GM19463 (cell line): ENCODE measurements around the gene KCND3.

Experiments used
- ATAC-seq: cut with Tn5 transposase; IDR thresholded peaks from one replicate; pipeline ENCODE4 v1.9.1; 2021; ENCODE audit warnings: mild to moderate bottlenecking, moderate library complexity; ENCODE audit not compliant: unreplicated experiment

Gene KCND3

GRCh38 chr1:111884772-111885443 lies 104.6 kb downstream of the KCND3 start:
- ATAC-seq: no peak

DNA sequence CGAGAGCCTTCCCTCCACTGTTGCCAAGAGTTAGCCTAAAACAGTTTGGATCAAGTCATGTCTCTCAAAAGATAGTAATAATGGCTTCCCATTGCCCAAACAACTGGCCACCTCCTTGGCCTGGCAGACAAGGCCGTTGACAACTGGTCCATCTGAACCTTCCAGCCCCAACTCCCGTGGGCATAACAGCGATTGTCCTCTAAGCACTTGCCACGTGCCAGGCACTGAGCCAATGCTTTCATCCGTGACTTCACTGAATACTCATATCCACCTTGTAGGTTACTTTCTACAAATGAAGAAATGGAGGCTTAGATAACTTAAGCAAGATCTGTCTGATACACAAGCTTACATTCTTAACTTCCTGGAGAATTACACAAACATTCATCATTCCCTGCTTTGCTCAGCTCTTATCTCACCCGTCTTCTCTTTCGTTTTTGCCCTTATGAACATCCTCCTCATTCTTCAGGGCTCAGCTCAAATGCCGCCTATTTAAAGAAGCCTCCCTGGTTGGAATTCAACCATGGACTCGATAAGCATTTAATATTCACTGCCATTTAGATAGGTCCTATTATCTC lies 106.4 kb downstream of the KCND3 start:
- no peak for ATAC-seq

- no peak for ATAC-seq
Observed at GRCh38 chr1:111882559-111882958, 106.9 kb downstream of the KCND3 start.

GRCh38 chr1:111880881-111881837 lies 108.3 kb downstream of the KCND3 start:
- no peak for ATAC-seq

GRCh38 chr1:111879081-111879480 lies 110.4 kb downstream of the KCND3 start:
- ATAC-seq: peak; percentile 11

DNA sequence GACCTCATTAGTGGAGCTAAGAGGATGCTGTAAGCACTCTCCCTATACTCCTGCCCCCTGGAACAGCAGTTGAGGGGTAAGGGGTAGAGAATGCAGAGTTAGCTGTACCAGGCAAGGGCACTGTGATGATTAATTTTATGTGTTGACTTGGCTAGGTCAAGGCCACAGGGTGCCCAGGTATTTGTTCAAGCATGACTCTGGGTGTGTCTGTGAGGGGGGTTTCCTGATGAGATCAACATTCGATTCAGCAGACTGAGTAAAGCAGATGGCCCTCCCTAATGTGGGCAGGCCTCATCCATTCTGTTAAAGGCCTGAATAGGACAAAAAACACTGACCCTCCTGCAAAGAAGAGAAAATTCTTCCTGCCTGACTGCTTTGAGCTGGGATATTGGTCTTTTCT lies 110.8 kb downstream of the KCND3 start:
- peak; percentile 91 for ATAC-seq

DNA sequence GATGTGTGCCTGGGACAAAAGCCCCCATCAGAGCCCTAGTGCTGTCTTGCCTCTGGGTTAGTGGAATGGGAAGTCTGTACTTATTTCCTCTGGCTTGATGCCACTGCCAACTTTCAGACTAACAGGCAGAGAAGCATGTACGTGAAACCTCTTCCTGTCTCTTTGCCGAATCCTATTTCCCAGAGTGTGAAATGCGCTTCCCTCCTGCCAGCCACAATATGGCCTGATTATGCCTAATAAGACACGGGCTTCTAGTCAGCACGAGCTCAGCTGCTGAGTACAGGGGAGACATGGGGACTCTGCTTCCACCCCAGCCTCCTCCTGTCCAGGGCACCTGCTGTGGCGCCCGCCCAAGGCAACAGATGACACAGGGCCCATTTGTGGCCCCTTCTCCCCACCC lies 111.4 kb downstream of the KCND3 start:
- no peak for ATAC-seq

DNA sequence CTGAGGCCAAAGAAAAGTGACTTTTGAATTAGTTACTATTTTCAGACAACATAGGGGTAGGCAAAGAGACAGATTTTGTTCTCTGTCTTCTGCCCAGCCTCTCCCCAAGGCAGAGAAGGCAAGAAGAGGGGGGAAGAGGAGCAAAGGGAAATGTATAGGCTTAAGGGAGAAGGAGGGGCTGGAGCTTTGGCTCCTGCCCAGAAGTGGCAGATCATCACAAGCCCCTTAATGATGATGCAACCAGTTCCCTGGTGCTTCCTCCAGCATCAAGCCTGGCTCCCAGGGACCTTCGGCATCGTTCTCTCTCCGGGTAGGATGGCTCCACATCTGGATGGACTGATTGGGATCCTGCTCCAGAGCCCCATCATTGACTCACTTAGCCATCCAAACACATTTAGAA lies 112.8 kb downstream of the KCND3 start:
- no peak for ATAC-seq

DNA sequence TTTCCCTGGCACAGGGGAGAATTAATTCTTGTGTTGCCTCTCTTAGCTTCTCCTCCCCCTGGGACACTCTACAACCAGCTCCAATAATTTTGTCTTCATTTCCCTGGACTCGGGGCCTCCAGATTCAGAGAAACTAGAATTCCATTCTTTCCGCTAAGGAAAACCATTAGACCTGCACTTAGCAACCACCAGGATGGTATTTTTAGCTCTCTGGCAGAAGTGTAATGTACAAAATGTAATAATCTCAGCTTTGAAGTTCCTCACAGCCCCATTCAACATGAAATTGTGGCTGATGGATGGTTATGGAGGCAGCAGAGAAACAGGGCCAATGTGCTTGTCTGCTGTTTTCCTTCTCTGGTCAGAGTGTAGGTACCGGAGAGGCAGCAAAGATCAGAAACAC lies 113.8 kb downstream of the KCND3 start:
- no peak for ATAC-seq

- no peak for ATAC-seq
Observed at GRCh38 chr1:111873460-111874030, 115.9 kb downstream of the KCND3 start.

DNA sequence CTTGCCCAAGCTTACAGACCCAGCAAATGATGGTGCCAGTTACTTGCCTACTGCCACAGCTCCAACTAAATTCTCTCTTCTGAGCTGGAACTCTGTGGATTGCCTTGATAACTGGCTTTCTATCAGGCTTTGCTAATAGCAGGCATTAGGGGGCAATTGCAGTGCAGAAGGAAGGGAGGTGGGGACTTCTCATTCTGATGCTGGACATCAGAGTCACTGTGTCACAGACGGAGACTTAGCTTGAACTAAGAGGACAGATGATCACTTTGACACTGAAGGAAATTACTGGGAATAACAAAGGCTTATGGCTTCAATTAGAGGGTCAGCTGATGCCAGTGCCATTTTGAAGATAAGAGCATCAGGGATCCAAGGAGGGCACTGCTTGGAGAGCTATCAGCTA lies 119.3 kb downstream of the KCND3 start:
- no peak for ATAC-seq

DNA sequence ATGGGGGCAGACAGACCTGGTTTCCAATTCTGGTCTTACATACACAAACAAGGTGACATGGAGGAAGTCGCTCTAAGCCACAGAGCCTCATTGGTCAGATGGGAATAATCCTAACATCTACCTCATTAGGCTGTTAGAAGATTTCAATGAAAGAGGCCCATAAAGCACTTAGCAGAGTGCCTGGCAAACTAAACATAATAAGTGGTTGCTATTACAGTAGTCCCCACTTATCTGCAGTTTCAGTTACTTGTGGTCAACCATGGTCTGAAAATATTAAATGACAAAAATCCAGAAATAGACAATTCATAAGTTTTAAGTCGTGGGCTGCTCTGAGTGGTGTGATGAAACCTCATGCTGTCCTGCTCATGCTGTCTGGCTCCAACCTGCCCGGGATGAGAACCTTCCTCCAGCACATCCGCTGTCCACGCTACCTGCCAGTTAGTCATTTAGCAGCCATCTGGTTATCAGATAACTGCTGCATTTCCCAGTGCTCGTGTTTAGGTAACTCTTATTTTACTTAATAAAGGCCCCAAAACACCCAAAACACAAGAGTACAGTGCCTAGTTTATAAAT lies 121.5 kb downstream of the KCND3 start:
- ATAC-seq: no peak

GRCh38 chr1:111864862-111865261 lies 124.6 kb downstream of the KCND3 start:
- no peak for ATAC-seq

- no peak for ATAC-seq
Observed at GRCh38 chr1:111863401-111863800, 126.1 kb downstream of the KCND3 start.

- no peak for ATAC-seq
Observed at GRCh38 chr1:111862599-111862998, 126.9 kb downstream of the KCND3 start.

GRCh38 chr1:111861523-111861922 lies 127.9 kb downstream of the KCND3 start:
- no peak for ATAC-seq

- ATAC-seq: no peak
Observed at GRCh38 chr1:111857194-111857651, 132.2 kb downstream of the KCND3 start.

GRCh38 chr1:111856411-111857185 lies 132.9 kb downstream of the KCND3 start:
- no peak for ATAC-seq

DNA sequence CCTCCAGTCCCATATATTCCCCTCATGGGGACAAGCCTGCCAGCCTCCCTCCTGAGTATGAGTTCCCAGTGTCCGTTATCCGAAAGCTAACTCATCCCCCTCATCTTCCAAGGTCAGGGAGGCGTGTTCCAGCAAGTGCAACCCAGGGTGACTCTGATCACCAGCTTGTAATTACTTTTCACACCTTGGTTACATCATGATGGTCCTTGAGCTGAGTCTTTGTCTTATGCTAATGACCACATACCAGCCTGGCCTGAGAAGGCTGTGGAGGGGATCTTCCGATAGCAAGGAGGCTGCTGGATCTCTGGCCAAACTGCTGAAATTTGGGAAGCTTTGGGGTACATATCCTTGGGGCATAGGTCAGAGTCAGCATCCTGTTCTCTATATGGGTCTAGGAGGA lies 134.2 kb downstream of the KCND3 start:
- ATAC-seq: no peak

DNA sequence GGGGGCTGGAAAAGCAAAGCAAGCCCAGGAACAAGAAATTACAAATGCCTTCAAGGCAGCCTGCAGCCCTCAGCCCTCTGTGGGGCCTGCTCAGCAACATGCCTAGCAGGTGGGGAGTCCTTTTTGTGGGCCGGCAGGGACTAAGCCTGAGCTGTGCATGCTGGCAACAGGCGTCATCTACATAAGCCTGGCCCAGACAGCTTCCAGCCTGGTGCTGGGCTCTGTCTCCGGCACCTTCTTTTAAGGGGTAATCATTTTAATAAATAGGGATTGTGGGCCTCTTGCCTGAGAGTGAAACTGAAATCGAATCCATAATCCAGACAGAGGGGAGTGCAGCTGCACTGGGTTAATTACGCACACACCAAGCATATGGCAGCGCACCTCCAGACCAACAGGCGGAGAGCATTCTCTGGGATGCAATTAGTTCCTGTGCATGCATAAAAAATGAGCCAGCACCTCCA lies 137.2 kb downstream of the KCND3 start:
- ATAC-seq: no peak
